Psoas muscle (tissue), 8 donors: Measurements from ENCODE around the gene DPY19L3. TPM values are rescaled to one million over a fixed set of nuclear protein-coding genes. Genes with fewer than 3 reads are reported as not detected.

Experiments used
- ATAC-seq, 4 donors: fragments of 200-7000 bp; cut with Tn5 transposase; one replicate each; pipeline ENCODE4 v1.9.1; 2020; ENCODE audit warnings: moderate library complexity in 3 of 4, mild to moderate bottlenecking in 2 of 4
- DNase-seq, 2 donors: peaks; one replicate each; pipeline ENCODE4 v3.0.0-alpha.2; 2020
- H3K27ac ChIP-seq: fragments of 200-600 bp; one replicate; pipeline ENCODE4 v1.8.0; 2022
- H3K27me3 ChIP-seq, 3 donors: fragments of 200-600 bp in 1 of 3; one replicate each; pipeline versions ENCODE4 v1.6.1 to v1.8.0; 2013 to 2022; ENCODE audit warnings: low read length in 2 of 3, mild to moderate bottlenecking in 2 of 3, moderate library complexity in 1 of 3; ENCODE audit not compliant: insufficient read depth in 3 of 3
- H3K36me3 ChIP-seq, 2 donors: fragments of 200-600 bp in 1 of 2; one replicate each; pipeline versions ENCODE4 v1.6.1 to v1.8.0; 2013 to 2022; ENCODE audit warnings: low read depth in 1 of 2, mild to moderate bottlenecking in 1 of 2, moderate library complexity in 1 of 2; ENCODE audit not compliant: insufficient read depth in 1 of 2
- H3K4me1 ChIP-seq: fragments of 200-600 bp; one replicate; pipeline ENCODE4 v1.8.0; 2022
- H3K4me3 ChIP-seq: fragments of 200-600 bp; one replicate; pipeline ENCODE4 v1.8.0; 2022; ENCODE audit warnings: mild to moderate bottlenecking
- H3K9me3 ChIP-seq: fragments of 200-600 bp; one replicate; pipeline ENCODE4 v1.8.0; 2022
- WGBS, 3 donors: extraction: QIAGEN DNeasy Blood & Tissue Kit; methylation state at CpG; one replicate each; pipeline versions ENCODE4 v1.1.6 to v1.1.7; 2013; 5-methylcytosine and 5-hydroxymethylcytosine counted together
- intact Hi-C, 2 donors: fragments of 100-400 bp; cut with DNase I; formaldehyde crosslinking; loops; one replicate each; pipeline versions ENCODE4 v1.11.0 to v1.14.2; 2022
- polyA plus RNA-seq, 3 donors: library from polyadenylated mRNA; stranded (reverse); fragments of 200-250 nt; gene quantifications; one replicate each; pipeline ENCODE4 v1.2.3, GENCODE V29; 2013
- total RNA-seq, 4 donors: library from RNA; stranded (reverse); fragmentation: NEBNext Ultra II Directional in 2 of 4; extraction: Animal tissue kit (Norgen Biotek cat#: 25700) in 2 of 4; gene quantifications; one replicate each; pipeline versions ENCODE4 v1.2.1 to v1.2.4, GENCODE V29; 2021 to 2023
- TF ChIP-seq, protein P1 (sequence below): fragments of 200-600 bp; IDR thresholded peaks from one replicate; pipeline ENCODE4 v1.8.0; 2022; ENCODE audit warnings: antibody characterized with exemption
- donor health status: healthy with polysubstance abuse.
- donor health status: DM: no; HTN: no; CAD: no; lungs with moderate emphysema.
- donor health status: Bipolar disorder and iron deficiency.
- donor health status: healthy.
- donor health status: DM: yes; HTN: yes; CAD: no.
- donor health status: DM: no; HTN: no; CAD: no.
- donor health status: DM: no; HTN: no; CAD: no.
- donor health status: DM: yes; HTN: yes; CAD: no.

The DPY19L3 gene
- total and polyA plus RNA-seq, 7 donors, result 1.6 to 4.8 (median 3.7) TPM

DNA sequence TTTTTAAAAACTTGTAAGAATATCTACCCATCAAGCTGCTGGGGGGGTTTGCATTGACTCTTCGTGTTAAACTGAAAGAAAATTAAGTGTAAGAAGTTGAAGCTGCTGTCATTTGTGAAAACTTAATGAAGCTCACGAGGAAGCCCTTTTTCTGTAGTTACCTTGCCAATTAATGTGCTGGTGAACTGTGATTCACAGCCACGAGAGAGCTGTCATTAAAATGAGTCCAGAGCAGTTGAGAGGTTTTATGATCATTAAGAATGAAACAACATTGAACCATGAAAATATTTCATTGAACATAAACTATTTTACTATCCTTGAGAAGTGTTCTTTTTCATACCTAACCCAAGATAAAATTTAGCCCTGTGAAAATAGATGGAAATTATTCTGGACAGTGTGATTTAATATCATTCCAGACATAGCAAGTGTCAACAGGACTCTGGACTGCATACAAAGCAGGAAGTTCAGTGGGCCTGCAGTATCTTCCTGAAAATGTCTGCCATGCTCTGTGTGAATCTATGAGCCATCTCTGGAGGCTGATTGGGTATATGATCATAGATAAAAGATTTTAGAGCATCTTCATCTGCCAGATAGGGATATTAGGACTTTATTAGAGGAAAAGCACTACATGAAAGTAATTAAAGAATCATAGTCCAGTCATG, 53.8 kb downstream of the DPY19L3 start:
- no peak overlapping the region for H3K4me3 ChIP-seq
- no peaks in the 10 kb centered on the region for H3K9me3 ChIP-seq
- no peak for ATAC-seq

DNA sequence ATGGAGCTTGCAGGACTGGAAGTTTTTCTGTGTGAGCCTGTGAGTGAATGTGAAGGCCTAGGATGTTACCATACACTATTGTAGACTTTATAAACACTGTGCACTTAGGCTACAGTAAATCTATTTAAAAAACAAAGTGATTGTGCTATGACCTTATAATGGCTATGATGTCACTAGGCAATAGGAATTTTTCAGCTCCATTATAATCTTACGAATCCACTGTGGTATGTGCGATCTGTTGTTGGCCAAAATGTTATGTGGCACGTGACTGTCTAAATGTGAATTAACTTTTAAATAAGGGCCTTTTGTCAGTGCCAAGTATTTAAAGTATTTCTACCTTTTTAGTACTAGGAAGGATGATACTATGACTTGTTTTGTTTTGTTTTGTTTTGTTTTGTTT, 54.9 kb downstream of the DPY19L3 start:
- 84 to 95% (median 90%) methylated on average over 3 of the region's 3 CpGs for WGBS, 3 donors
- H3K36me3 ChIP-seq, result peaks cover 2 to 29% of the 10 kb centered on the region in 2 donors
- TF ChIP-seq, protein P1, sequence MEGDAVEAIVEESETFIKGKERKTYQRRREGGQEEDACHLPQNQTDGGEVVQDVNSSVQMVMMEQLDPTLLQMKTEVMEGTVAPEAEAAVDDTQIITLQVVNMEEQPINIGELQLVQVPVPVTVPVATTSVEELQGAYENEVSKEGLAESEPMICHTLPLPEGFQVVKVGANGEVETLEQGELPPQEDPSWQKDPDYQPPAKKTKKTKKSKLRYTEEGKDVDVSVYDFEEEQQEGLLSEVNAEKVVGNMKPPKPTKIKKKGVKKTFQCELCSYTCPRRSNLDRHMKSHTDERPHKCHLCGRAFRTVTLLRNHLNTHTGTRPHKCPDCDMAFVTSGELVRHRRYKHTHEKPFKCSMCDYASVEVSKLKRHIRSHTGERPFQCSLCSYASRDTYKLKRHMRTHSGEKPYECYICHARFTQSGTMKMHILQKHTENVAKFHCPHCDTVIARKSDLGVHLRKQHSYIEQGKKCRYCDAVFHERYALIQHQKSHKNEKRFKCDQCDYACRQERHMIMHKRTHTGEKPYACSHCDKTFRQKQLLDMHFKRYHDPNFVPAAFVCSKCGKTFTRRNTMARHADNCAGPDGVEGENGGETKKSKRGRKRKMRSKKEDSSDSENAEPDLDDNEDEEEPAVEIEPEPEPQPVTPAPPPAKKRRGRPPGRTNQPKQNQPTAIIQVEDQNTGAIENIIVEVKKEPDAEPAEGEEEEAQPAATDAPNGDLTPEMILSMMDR, result no peak
- intact Hi-C loops, result no loop called here
- H3K9me3 ChIP-seq, result no peaks in the 10 kb centered on the region
- no peak overlapping the region for H3K4me3 ChIP-seq
- H3K27me3 ChIP-seq, result no peaks in the 10 kb centered on the region
- DNase-seq, result no peak
- no peak overlapping the region for H3K27ac ChIP-seq
- H3K4me1 ChIP-seq, result no peaks in the 10 kb centered on the region
- no peak for ATAC-seq

More for the DNA sequence above, 53.8 kb downstream of the DPY19L3 start:
- Histone ChIP-seq H3K4me1 (no peaks in the 10 kb centered on the region), H3K27ac (no peak overlapping the region), H3K27me3 (no peaks in the 10 kb centered on the region), H3K36me3 (peaks cover 2 to 31% of the 10 kb centered on the region in 2 donors)
- no peak for DNase-seq
- 74 to 88% (median 82%) methylated on average over 3 of the region's 3 CpGs for WGBS, 3 donors
- TF ChIP-seq, protein P1, result no peak
- intact Hi-C loops, result no loop called here

DNA sequence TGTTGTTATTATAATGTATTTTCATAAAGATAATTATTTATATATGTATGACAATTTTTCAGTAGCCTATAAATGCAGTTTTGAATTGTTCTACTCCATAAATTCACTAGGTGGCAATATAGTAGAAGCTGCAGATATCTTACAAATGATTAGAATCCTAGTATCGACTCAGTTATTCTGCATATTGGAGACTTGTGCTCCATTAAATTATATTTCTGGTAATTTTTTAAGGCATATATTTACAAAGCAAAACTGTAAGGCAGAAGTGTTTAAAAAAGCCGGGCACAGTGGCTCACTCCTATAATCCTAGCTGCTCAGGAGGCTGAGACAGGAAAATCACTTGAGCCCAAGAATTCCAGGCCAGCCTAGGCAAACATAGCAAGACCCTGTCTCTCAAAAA, 58.7 kb downstream of the DPY19L3 start:
- no peaks in the 10 kb centered on the region for H3K27me3 ChIP-seq
- H3K4me3 ChIP-seq, result no peak overlapping the region
- WGBS, 3 donors, result 73 to 88% (median 85%) methylated on average over 2 of the region's 2 CpGs
- ATAC-seq (no peak), DNase-seq (no peak)
- H3K36me3 ChIP-seq, result peaks cover 0 to 19% of the 10 kb centered on the region in 2 donors
- H3K9me3 ChIP-seq, result no peaks in the 10 kb centered on the region
- intact Hi-C loops, result no loop called here
- no peak overlapping the region for H3K27ac ChIP-seq
- TF ChIP-seq, protein P1, result peak; percentile 6
- H3K4me1 ChIP-seq, result no peaks in the 10 kb centered on the region

DNA sequence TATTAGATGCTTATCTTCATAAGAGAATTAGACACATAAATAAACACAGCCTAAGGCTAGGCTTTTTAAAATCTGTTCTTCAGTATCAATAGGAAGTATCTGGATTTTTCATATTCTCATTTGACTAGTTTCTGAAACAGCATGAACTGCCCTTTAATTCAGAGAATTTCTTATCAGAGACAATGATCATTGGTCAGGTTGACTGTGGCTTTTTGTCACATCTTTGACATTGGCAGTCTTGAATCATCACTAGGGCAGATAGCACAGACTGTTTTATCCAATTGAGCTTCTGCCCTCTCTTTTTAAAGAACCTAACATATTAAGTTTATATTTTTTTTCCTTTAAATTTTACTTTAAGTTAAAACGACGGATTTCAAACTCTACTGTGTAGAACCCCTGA, 59.6 kb downstream of the DPY19L3 start:
- DNase-seq (no peak), ATAC-seq (no peak)
- no peak overlapping the region for H3K4me3 ChIP-seq
- H3K36me3 ChIP-seq, result peaks cover 0 to 15% of the 10 kb centered on the region in 2 donors
- 92 to 94% (median 92%) methylated on average over 2 of the region's 2 CpGs for WGBS, 3 donors
- H3K9me3 ChIP-seq, result no peaks in the 10 kb centered on the region
- no peak overlapping the region for H3K27ac ChIP-seq
- intact Hi-C loops, result loop anchor here in 1 of 2 donors (5.0 kb wide), 1 partner anchor 1397 kb away; no protein-coding TSS in a partner anchor
- TF ChIP-seq, protein P1, result no peak
- H3K27me3 ChIP-seq, result no peaks in the 10 kb centered on the region
- H3K4me1 ChIP-seq, result no peaks in the 10 kb centered on the region
